ENCODE data around the gene NCAM2. TPM values are rescaled to one million over a fixed set of nuclear protein-coding genes. Genes with fewer than 3 reads are reported as not detected.

Gene NCAM2
- total and polyA plus RNA-seq, 2 donors (not counting 1 experiment from before 2014, with no cell fraction given): 0.13 TPM; not detected in 1

- no peaks in the 10 kb centered on the region for H3K79me2 ChIP-seq (ENCODE audit: control insufficient read depth, insufficient read depth, low read length)
- ATAC-seq (ENCODE audit: low read depth) (no peak), DNase-seq (no peak)
- H3K27ac Mint-ChIP-seq: no peak overlapping the region
- POLR2A ChIA-PET: no interaction called here
- H3K4me3 Mint-ChIP-seq: no peak overlapping the region
- TF ChIP-seq CTCF (IDR thresholded peaks at IDR 0.05) (no peak), EZH2 (IDR thresholded peaks at IDR 0.05; ENCODE audit: borderline replicate concordance, insufficient read depth, low read depth, low read length, poor library complexity, severe bottlenecking) (no peak)
- H3K9me3 ChIP-seq (ENCODE audit: control extremely low read depth in 1 of 3, control insufficient read depth in 2 of 3, insufficient read depth in 1 of 3, low read length in 2 of 3): no peaks in the 10 kb centered on the region
- no peak overlapping the region for H2AFZ ChIP-seq (ENCODE audit: insufficient read depth, low read depth, low read length, poor library complexity, severe bottlenecking)
- H4K20me1 ChIP-seq (ENCODE audit: control insufficient read depth, insufficient read depth, low read length, poor library complexity, severe bottlenecking): no peaks in the 10 kb centered on the region
- intact Hi-C loops (cut with micrococcal nuclease): no loop called here
- no peaks in the 10 kb centered on the region for H3K9me3 Mint-ChIP-seq (ENCODE audit: insufficient read depth)
- no peaks in the 10 kb centered on the region for H3K4me1 ChIP-seq (ENCODE audit: control insufficient read depth in 2 of 2, insufficient read depth in 2 of 2, low read length in 2 of 2)
- no peak overlapping the region for H3K4me2 ChIP-seq (replicated peaks; ENCODE audit: low read depth, low read length, poor library complexity, severe bottlenecking)
- H3K27me3 Mint-ChIP-seq: no peaks in the 10 kb centered on the region
- H3K27me3 ChIP-seq (replicated peaks in 1 of 4; ENCODE audit: control extremely low read depth in 1 of 4, control insufficient read depth in 3 of 4, insufficient read depth in 4 of 4, low read length in 3 of 4): no peaks in the 10 kb centered on the region
- no peak overlapping the region for H3K4me3 ChIP-seq (ENCODE audit: control extremely low read depth in 1 of 5, extremely low read depth in 1 of 5, insufficient read depth in 1 of 5, low read depth in 2 of 5, low read length in 4 of 5)
- CTCF ChIA-PET: no interaction called here
- WGBS (ENCODE audit: insufficient coverage): no CpG with 5 or more reads among the region's 10 CpGs
- no peaks in the 10 kb centered on the region for H3K4me1 Mint-ChIP-seq
- H3K36me3 ChIP-seq (replicated peaks in 1 of 2; ENCODE audit: control extremely low read depth in 1 of 2, control insufficient read depth in 1 of 2, extremely low read depth in 1 of 2, insufficient read depth in 2 of 2, low read length in 1 of 2): no peaks in the 10 kb centered on the region
- no peak overlapping the region for H3K9ac ChIP-seq (ENCODE audit: low read length)
- no peak overlapping the region for H3K27ac ChIP-seq (ENCODE audit: low read length in 2 of 2)
Observed at GRCh38 chr21:21238629-21239400, 240.6 kb downstream of the NCAM2 start.

GRCh38 chr21:21241391-21241790 is 243.2 kb downstream of the NCAM2 start:
- Mint-ChIP-seq H3K27me3 (no peaks in the 10 kb centered on the region), H3K4me3 (no peak overlapping the region), H3K4me1 (no peaks in the 10 kb centered on the region), H3K9me3 (ENCODE audit: insufficient read depth) (no peaks in the 10 kb centered on the region), H3K27ac (no peak overlapping the region)
- Histone ChIP-seq H3K9me3 (ENCODE audit: control extremely low read depth in 1 of 3, control insufficient read depth in 2 of 3, insufficient read depth in 1 of 3, low read length in 2 of 3) (no peaks in the 10 kb centered on the region), H3K4me2 (replicated peaks; ENCODE audit: low read depth, low read length, poor library complexity, severe bottlenecking) (no peak overlapping the region), H3K4me3 (ENCODE audit: control extremely low read depth in 1 of 5, extremely low read depth in 1 of 5, insufficient read depth in 1 of 5, low read depth in 2 of 5, low read length in 4 of 5) (no peak overlapping the region), H4K20me1 (ENCODE audit: control insufficient read depth, insufficient read depth, low read length, poor library complexity, severe bottlenecking) (no peaks in the 10 kb centered on the region), H3K27me3 (replicated peaks in 1 of 4; ENCODE audit: control extremely low read depth in 1 of 4, control insufficient read depth in 3 of 4, insufficient read depth in 4 of 4, low read length in 3 of 4) (no peaks in the 10 kb centered on the region), H3K4me1 (ENCODE audit: control insufficient read depth in 2 of 2, insufficient read depth in 2 of 2, low read length in 2 of 2) (no peaks in the 10 kb centered on the region), H3K27ac (ENCODE audit: low read length in 2 of 2) (no peak overlapping the region), H2AFZ (ENCODE audit: insufficient read depth, low read depth, low read length, poor library complexity, severe bottlenecking) (no peak overlapping the region), H3K36me3 (replicated peaks in 1 of 2; ENCODE audit: control extremely low read depth in 1 of 2, control insufficient read depth in 1 of 2, extremely low read depth in 1 of 2, insufficient read depth in 2 of 2, low read length in 1 of 2) (no peaks in the 10 kb centered on the region), H3K79me2 (ENCODE audit: control insufficient read depth, insufficient read depth, low read length) (no peaks in the 10 kb centered on the region), H3K9ac (ENCODE audit: low read length) (no peak overlapping the region)
- intact Hi-C loops (cut with micrococcal nuclease): no loop called here
- DNase-seq (no peak), ATAC-seq (ENCODE audit: low read depth) (no peak)
- POLR2A ChIA-PET: no interaction called here
- CTCF ChIA-PET: no interaction called here
- TF ChIP-seq CTCF (IDR thresholded peaks at IDR 0.05) (no peak), EZH2 (IDR thresholded peaks at IDR 0.05; ENCODE audit: borderline replicate concordance, insufficient read depth, low read depth, low read length, poor library complexity, severe bottlenecking) (no peak)
